NCI-H2029 (cell line): Measurements from ENCODE around the gene ZBTB1.
"Not testable (repeated sequence)": the region's sequence is repeated elsewhere in the genome, so short reads cannot be mapped to it uniquely, and the experiment has no call there.

Experiments
- DNase-seq: peaks from one replicate; lab custom pipeline; 2025; lab: John Stamatoyannopoulos, UW

Gene ZBTB1

GRCh38 chr14:64500088-64500487 is 4.5 kb upstream of the ZBTB1 start:
- no peak for DNase-seq

DNA sequence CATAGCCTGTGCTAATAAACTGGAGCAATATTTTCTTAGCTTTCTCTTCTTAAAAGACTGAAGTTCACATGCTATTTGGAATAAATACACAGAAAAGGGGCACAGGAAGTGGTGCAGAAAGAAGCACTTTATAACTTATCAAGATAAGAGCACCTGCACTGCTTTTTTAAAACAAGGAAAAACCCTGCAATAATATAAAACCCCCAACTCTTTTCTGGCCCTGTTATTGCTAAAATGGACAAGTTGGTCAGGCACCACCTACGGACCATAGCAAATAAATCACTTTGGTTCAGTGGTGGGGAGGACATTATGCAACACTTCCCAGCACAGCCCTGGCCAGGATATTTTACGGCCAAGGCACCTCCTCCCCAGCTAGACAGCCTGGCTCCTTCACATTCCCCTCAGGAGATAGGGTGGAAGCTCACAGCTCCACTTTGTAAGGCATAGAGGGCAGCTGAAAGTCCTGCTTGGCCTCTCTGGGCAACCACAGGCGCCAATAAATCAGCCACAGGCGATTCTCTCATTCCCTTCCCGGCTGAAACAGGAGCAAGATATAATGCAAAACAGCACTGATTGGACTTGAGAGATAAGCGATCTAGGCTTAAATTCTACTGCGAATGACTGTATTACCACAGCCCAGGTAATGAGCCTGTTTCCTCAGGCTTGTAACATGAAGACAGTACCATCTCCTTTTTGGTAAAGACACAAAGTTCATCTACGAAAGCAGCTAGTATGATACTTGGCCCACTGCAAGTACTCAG is 3.0 kb upstream of the ZBTB1 start:
- peak; percentile 10 for DNase-seq

DNA sequence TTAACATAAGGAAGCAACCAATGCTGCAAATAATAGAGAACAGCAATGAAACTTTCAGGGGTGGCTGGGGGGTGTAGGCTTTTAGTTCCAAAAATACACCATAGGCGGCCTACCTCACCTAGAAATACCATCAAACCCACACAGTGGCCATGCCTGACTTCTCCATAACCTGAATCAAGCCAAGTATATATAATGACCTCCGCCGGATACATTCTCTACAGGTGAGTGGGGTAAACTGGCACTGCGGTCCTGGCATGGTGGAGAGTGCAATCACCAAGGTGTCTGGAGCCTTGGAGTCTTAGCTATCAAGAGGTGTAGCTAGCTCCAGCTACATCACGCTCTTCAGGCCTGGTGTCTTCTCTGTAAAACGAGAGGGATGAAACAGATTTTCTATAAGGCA is 2.1 kb upstream of the ZBTB1 start:
- DNase-seq: no peak

DNA sequence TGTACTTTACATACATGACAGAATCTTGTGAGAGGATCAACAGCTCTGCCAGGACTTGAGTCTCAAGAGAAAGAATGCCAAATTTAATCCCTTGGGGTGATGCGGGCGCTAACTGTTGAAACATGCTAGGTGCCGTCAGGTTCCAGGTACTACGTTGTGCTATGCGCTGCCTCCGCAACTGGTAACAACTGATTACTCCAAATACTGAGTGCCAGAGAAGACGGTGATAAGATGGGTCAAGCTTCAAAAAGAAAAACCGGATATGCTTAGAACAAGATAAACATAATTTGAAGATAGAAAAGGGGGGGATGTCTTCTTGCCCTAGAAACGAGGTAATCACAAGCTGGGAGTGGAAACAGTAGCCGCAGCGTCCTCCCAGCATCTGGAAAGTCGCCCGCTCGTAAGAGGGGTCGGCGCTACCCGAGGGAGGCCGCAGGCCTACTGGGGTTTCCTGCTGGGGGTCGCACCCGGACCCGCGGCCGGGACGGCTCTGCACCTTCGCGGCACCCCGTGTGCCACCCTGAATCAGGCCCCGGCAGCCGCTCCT is 1.6 kb upstream of the ZBTB1 start:
- no peak for DNase-seq

GRCh38 chr14:64503434-64504309 is 898 bp upstream of the ZBTB1 start, which contains the start of gene ZBTB25:
Gene ZBTB25 (minus strand): TSS chr14:64503838. CDS start chr14:64490533, 13,305 bp downstream.
- DNase-seq: peak; percentile 74

- DNase-seq: peak; percentile 45
Measured at GRCh38 chr14:64504897-64505794, 576 bp downstream of the ZBTB1 start.

- DNase-seq: no peak
Measured at GRCh38 chr14:64506721-64507120, 2.2 kb downstream of the ZBTB1 start.

- DNase-seq: no peak
Measured at GRCh38 chr14:64507376-64508156, 3.0 kb downstream of the ZBTB1 start.

DNA sequence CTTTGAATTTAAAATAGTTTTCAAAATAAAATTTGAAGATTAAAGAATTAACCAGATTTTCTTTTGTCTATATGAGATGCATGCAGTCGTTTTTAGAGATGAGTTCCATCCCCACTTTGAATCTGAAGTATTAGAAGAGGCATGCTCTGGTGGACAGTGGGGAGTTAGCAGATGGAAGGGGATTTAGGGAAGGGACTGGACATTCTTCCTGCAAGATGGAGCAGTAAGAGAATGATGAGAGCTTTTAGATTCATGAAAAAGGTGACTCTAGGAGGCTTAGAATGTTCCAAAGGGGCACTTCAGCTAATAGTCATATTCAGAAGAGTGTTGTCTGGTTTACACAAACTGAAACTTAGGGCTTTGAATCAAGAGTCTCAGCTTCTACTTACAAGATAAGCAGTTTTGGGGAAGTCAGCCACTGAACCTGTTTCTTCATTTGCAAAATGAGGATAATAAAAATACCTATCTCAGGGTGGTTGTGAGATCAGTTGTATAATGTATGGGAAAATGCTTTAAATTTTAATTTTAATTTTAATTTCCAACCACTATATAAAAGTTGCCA is 3.7 kb downstream of the ZBTB1 start:
- DNase-seq: no peak

DNA sequence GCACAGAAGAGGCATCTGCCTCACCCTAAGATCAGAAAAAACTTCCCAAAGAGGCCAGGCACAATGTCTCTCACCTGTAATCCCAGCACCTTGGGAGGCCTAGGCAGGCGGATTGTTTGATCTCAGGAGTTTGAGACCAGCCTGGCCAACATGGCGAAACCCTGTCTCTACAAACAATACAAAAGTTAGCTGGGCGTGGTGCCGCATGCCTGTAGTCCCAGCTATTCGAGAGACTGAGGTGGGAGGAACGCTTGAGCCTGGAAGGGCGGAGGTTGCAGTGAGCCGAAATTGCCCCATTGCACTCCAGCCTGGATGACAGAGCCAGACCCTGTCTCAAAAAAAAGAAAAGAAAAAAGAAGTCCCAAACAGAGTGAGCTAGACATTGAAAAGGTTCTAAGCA is 4.5 kb downstream of the ZBTB1 start:
- DNase-seq: no peak

GRCh38 chr14:64510825-64511671 is 6.5 kb downstream of the ZBTB1 start:
- DNase-seq: peak; percentile 24

GRCh38 chr14:64513271-64513670 is 8.7 kb downstream of the ZBTB1 start:
- no peak for DNase-seq

- DNase-seq: no peak
Measured at GRCh38 chr14:64515053-64515452, 10.5 kb downstream of the ZBTB1 start.

GRCh38 chr14:64516969-64517368 is 12.4 kb downstream of the ZBTB1 start:
- no peak for DNase-seq

DNA sequence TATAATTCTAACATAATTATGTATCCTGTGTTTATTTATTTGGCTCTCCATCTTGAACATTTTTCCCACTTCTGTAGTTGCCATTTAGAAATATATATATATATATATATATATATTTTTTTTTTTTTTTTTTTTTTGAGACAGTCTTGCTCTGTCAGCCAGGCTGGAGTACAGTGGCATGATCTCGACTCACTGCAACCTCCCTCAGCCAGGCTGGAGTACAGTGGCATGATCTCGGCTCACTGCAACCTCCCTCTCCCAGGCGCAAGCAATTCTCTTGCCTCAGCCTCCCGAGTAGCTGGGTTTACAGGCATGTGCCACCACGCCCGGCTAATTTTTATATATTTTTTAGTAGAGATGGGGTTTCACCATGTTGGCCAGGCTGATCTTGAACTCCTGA is 13.1 kb downstream of the ZBTB1 start:
- DNase-seq: not testable (repeated sequence)

DNA sequence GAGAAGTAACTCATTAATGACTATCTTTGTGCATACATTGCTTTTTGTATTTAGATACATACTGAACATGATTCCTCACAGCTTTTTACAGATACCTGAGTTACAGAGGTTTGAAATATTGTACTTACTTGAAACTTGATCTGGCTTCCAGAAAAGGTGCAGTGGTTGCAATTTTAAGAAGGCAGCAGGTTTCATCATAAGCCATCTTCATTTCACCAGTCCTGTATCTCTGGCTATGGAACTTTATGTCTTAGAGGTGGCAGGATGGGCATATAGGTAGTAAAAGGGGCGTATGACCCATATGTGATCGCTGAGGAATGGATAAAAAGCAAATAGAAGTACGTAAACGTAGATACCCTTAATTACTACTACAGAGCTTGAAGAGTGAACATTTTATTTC is 13.7 kb downstream of the ZBTB1 start:
- DNase-seq: no peak

DNA sequence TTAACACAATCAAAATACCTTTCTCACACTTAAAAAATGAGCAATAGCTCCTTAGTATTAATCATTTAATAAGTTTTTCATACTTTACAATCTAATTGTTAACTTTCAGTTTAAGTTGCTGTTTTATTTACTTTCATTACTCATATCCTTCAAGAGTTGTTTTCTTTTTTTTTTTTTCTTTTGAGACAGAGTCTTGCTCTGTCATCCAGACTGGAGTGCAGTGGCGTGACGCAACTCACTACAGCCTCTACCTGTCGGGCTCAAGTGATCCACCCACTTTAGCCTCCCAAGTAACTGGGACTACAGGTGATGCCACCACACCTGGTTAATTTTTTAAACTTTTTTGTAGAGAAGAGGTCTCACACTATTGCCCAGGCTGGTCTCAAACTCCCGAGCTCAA is 16.1 kb downstream of the ZBTB1 start:
- DNase-seq: no peak

- no peak for DNase-seq
Measured at GRCh38 chr14:64522591-64523355, 18.2 kb downstream of the ZBTB1 start.

GRCh38 chr14:64525354-64525753 is 20.8 kb downstream of the ZBTB1 start:
- DNase-seq: no peak
